Psoas muscle (tissue), 8 donors: Measurements from ENCODE around the gene CHST11. TPM values are rescaled to one million over a fixed set of nuclear protein-coding genes. Genes with fewer than 3 reads are reported as not detected.

Experiments used
- ATAC-seq, 4 donors: fragments of 200-7000 bp; cut with Tn5 transposase; one replicate each; pipeline ENCODE4 v1.9.1; 2020; ENCODE audit warnings: moderate library complexity in 3 of 4, mild to moderate bottlenecking in 2 of 4
- DNase-seq, 2 donors: peaks; one replicate each; pipeline ENCODE4 v3.0.0-alpha.2; 2020
- H3K27ac ChIP-seq: fragments of 200-600 bp; one replicate; pipeline ENCODE4 v1.8.0; 2022
- H3K27me3 ChIP-seq, 3 donors: fragments of 200-600 bp in 1 of 3; one replicate each; pipeline versions ENCODE4 v1.6.1 to v1.8.0; 2013 to 2022; ENCODE audit warnings: low read length in 2 of 3, mild to moderate bottlenecking in 2 of 3, moderate library complexity in 1 of 3; ENCODE audit not compliant: insufficient read depth in 3 of 3
- H3K36me3 ChIP-seq, 2 donors: fragments of 200-600 bp in 1 of 2; one replicate each; pipeline versions ENCODE4 v1.6.1 to v1.8.0; 2013 to 2022; ENCODE audit warnings: low read depth in 1 of 2, mild to moderate bottlenecking in 1 of 2, moderate library complexity in 1 of 2; ENCODE audit not compliant: insufficient read depth in 1 of 2
- H3K4me1 ChIP-seq: fragments of 200-600 bp; one replicate; pipeline ENCODE4 v1.8.0; 2022
- H3K4me3 ChIP-seq: fragments of 200-600 bp; one replicate; pipeline ENCODE4 v1.8.0; 2022; ENCODE audit warnings: mild to moderate bottlenecking
- H3K9me3 ChIP-seq: fragments of 200-600 bp; one replicate; pipeline ENCODE4 v1.8.0; 2022
- WGBS, 3 donors: extraction: QIAGEN DNeasy Blood & Tissue Kit; methylation state at CpG; one replicate each; pipeline versions ENCODE4 v1.1.6 to v1.1.7; 2013; 5-methylcytosine and 5-hydroxymethylcytosine counted together
- intact Hi-C, 2 donors: fragments of 100-400 bp; cut with DNase I; formaldehyde crosslinking; loops; one replicate each; pipeline versions ENCODE4 v1.11.0 to v1.14.2; 2022
- polyA plus RNA-seq, 3 donors: library from polyadenylated mRNA; stranded (reverse); fragments of 200-250 nt; gene quantifications; one replicate each; pipeline ENCODE4 v1.2.3, GENCODE V29; 2013
- total RNA-seq, 4 donors: library from RNA; stranded (reverse); fragmentation: NEBNext Ultra II Directional in 2 of 4; extraction: Animal tissue kit (Norgen Biotek cat#: 25700) in 2 of 4; gene quantifications; one replicate each; pipeline versions ENCODE4 v1.2.1 to v1.2.4, GENCODE V29; 2021 to 2023
- TF ChIP-seq, protein P1 (sequence below): fragments of 200-600 bp; IDR thresholded peaks from one replicate; pipeline ENCODE4 v1.8.0; 2022; ENCODE audit warnings: antibody characterized with exemption
- donor health status: healthy with polysubstance abuse.
- donor health status: DM: no; HTN: no; CAD: no; lungs with moderate emphysema.
- donor health status: Bipolar disorder and iron deficiency.
- donor health status: healthy.
- donor health status: DM: yes; HTN: yes; CAD: no.
- donor health status: DM: no; HTN: no; CAD: no.
- donor health status: DM: no; HTN: no; CAD: no.
- donor health status: DM: yes; HTN: yes; CAD: no.

The CHST11 gene
- total and polyA plus RNA-seq, 7 donors = 0.52 to 1.6 (median 1.0) TPM

GRCh38 chr12:104751594-104751993 lies 294.8 kb downstream of the CHST11 start:
- DNase-seq = no peak
- Histone ChIP-seq H3K4me1 (no peaks in the 10 kb centered on the region), H3K4me3 (no peak overlapping the region), H3K27me3 (no peaks in the 10 kb centered on the region), H3K27ac (no peak overlapping the region), H3K9me3 (no peaks in the 10 kb centered on the region), H3K36me3 (no peaks in the 10 kb centered on the region)
- WGBS, 3 donors = 95% methylated on average over 3 of the region's 3 CpGs
- ATAC-seq = no peak
- TF ChIP-seq, protein P1, sequence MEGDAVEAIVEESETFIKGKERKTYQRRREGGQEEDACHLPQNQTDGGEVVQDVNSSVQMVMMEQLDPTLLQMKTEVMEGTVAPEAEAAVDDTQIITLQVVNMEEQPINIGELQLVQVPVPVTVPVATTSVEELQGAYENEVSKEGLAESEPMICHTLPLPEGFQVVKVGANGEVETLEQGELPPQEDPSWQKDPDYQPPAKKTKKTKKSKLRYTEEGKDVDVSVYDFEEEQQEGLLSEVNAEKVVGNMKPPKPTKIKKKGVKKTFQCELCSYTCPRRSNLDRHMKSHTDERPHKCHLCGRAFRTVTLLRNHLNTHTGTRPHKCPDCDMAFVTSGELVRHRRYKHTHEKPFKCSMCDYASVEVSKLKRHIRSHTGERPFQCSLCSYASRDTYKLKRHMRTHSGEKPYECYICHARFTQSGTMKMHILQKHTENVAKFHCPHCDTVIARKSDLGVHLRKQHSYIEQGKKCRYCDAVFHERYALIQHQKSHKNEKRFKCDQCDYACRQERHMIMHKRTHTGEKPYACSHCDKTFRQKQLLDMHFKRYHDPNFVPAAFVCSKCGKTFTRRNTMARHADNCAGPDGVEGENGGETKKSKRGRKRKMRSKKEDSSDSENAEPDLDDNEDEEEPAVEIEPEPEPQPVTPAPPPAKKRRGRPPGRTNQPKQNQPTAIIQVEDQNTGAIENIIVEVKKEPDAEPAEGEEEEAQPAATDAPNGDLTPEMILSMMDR = no peak
- intact Hi-C loops = no loop called here

GRCh38 chr12:104752016-104752415 lies 295.3 kb downstream of the CHST11 start:
- intact Hi-C loops = no loop called here
- WGBS, 3 donors = 76 to 80% (median 78%) methylated on average over 4 of the region's 4 CpGs
- Histone ChIP-seq H3K27me3 (no peaks in the 10 kb centered on the region), H3K27ac (no peak overlapping the region), H3K9me3 (no peaks in the 10 kb centered on the region), H3K4me3 (no peak overlapping the region), H3K4me1 (no peaks in the 10 kb centered on the region), H3K36me3 (no peaks in the 10 kb centered on the region)
- no peak for DNase-seq
- ATAC-seq = no peak
- TF ChIP-seq, protein P1 = no peak

DNA sequence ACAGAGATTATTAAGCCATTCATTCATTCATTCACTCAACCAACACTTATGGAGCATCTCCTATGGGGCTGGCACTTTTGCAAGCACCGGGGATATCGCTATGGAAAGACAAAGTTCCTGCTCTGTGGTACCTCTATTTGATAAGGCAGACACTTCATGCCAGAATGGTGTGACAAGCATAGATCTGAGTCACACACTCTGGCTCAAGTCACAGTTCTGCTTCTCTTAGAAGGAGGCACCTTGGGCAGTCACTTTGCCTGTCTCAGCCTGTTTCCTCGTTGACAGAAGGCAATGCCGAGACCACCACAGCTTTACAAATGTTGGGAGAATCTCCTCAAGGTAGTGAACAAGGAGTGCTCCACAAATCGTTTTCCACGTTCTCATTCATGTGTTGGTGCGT lies 296.1 kb downstream of the CHST11 start:
- no peak overlapping the region for H3K4me3 ChIP-seq
- no peak for ATAC-seq
- no peaks in the 10 kb centered on the region for H3K27me3 ChIP-seq
- no peaks in the 10 kb centered on the region for H3K9me3 ChIP-seq
- no peaks in the 10 kb centered on the region for H3K36me3 ChIP-seq
- no peaks in the 10 kb centered on the region for H3K4me1 ChIP-seq
- DNase-seq = no peak
- H3K27ac ChIP-seq = no peak overlapping the region
- TF ChIP-seq, protein P1 = no peak
- intact Hi-C loops = no loop called here
- 94 to 96% (median 95%) methylated on average over 7 of the region's 7 CpGs for WGBS, 3 donors

DNA sequence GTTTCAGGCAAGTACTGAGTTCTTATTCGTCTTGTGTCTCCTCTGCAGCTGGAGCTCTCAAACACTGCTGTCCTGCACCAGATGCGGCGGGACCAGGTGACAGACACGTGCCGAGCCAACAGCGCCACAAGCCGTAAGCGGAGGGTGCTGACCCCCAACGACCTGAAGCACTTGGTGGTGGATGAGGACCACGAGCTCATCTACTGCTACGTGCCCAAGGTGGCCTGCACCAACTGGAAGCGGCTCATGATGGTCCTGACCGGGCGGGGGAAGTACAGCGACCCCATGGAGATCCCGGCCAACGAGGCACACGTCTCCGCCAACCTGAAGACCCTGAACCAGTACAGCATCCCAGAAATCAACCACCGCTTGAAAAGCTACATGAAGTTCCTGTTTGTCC lies 300.2 kb downstream of the CHST11 start:
- no peaks in the 10 kb centered on the region for H3K36me3 ChIP-seq
- intact Hi-C loops = no loop called here
- H3K9me3 ChIP-seq = no peaks in the 10 kb centered on the region
- no peaks in the 10 kb centered on the region for H3K4me1 ChIP-seq
- ATAC-seq (no peak), DNase-seq (no peak)
- no peaks in the 10 kb centered on the region for H3K27me3 ChIP-seq
- no peak overlapping the region for H3K27ac ChIP-seq
- no peak overlapping the region for H3K4me3 ChIP-seq
- 96 to 97% (median 97%) methylated on average over 20 of the region's 20 CpGs for WGBS, 3 donors
- TF ChIP-seq, protein P1 = no peak

- H3K27ac ChIP-seq = no peak overlapping the region
- ATAC-seq (no peak), DNase-seq (no peak)
- intact Hi-C loops = no loop called here
- TF ChIP-seq, protein P1 = no peak
- H3K27me3 ChIP-seq = no peaks in the 10 kb centered on the region
- 96 to 98% (median 97%) methylated on average over 4 of the region's 4 CpGs for WGBS, 3 donors
- H3K9me3 ChIP-seq = no peaks in the 10 kb centered on the region
- H3K4me1 ChIP-seq = no peaks in the 10 kb centered on the region
- no peaks in the 10 kb centered on the region for H3K36me3 ChIP-seq
- H3K4me3 ChIP-seq = no peak overlapping the region
Measured at GRCh38 chr12:104758771-104759170, 302.0 kb downstream of the CHST11 start.
